ENCODE measurements around the gene ANKRD13D.

DNA sequence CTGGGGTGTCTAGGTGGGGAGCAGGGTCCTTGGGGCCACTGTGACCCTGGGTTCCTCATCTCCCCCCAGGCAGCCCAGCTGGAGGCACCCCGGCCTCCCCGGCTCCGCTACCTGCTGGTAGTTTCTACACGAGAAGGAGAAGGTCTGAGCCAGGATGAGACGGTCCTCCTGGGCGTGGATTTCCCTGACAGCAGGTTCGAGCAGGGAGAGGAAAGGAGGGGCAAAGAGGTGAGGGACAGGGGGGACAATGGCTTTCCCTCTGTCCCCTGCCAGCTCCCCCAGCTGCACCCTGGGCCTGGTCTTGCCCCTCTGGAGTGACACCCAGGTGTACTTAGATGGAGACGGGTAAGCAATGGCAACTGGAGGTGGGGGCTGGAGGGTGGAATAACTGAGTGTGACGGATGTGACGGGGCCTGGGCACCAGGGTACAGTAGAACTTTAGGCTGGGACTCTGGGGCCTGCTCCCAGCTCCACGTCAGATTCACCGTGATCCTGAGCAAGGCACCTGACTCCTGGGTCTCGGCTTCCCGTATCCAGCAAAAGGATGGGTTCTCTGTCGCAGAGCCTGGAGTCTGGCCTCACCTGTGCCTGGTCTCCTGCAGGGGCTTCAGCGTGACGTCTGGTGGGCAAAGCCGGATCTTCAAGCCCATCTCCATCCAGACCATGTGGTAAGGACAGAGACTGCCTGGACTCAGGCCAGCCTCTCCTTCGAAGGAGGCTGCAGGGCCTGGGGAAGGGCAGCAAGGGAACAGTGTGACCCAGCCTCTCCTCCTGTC is 17.9 kb downstream of the ANKRD13D start:
- TF ChIP-seq CTCF (IDR thresholded peaks at IDR 0.05 in 4 of 5, conservative IDR thresholded peaks at IDR 0.05 in 1 of 5) (no peak), POLR2A (IDR thresholded peaks at IDR 0.05) (no peak)

All from gastrocnemius medialis (tissue), 4 donors.